Hematopoietic multipotent progenitor cell (in vitro differentiated cells): Measurements from ENCODE around the gene CCDC121. TPM values are rescaled to one million over a fixed set of nuclear protein-coding genes. Genes with fewer than 3 reads are reported as not detected.

Experiments used
- DNase-seq, 3 donors: peaks; one replicate each; pipeline ENCODE4 v3.0.0-alpha.2; 2011 to 2015; ENCODE audit warnings: low read depth in 2 of 3, low spot score in 2 of 3
- total RNA-seq: library from RNA; depleted of rRNA; stranded (reverse); fragments of >200 nt; gene quantifications from one replicate; pipeline ENCODE4 v1.2.3, GENCODE V29; 2012

CCDC121 gene, protein sequence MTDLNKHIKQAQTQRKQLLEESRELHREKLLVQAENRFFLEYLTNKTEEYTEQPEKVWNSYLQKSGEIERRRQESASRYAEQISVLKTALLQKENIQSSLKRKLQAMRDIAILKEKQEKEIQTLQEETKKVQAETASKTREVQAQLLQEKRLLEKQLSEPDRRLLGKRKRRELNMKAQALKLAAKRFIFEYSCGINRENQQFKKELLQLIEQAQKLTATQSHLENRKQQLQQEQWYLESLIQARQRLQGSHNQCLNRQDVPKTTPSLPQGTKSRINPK
- total RNA-seq, result 1.9 TPM

DNA sequence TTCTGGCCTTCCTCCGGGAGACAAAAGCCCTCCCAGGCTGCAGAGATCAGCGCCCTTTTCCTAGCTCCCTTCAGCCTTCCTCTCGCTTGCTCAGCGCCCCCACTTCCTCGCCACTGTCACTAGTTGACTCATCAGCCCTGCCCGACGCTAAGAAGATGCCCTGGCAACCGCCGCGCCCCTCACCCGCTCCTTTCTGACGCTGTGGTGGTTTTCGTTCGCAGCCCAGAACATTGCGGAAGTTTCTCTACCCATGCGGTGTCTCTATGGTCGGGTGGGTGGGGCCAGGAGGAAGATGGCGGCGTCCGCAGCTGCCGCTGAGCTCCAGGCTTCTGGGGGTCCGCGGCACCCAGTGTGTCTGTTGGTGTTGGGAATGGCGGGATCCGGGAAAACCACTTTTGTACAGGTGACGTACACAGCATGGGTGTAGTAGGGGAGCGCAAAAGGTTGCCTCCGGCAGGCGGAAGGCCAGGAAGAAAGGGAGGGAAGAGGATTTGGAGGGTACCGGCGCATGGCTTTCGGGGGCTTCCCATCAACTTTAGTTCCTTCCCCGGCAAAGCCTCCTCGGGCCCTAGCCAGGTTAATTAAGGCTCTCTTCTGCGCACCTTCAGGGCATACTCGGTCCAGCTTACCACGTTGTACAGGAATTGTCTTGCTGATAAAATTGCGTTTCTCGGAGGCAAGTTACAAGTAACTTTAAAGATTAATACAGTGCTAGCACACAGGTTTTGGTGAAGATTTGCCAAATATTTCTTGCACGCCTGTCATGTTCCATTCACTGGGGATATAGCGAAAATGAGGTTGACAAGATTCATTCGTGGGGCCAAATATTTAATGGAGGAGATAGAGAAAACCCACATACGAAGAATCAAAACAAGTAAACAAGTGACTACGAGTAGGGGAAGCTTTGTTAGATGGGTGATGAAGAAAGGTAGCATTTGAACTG lies at the start of gene CCDC121, which contains the start of gene GPN1:
CCDC121 (minus strand) TSS at position 246 of the 943 bp plus-strand sequence. CDS start 1,213 bp downstream, outside the sequence.
GPN1 (plus strand) TSS at position 284 of the 943 bp plus-strand sequence; CDS start at position 293, 9 bp downstream.
- peak; percentile 79 to 96 (median 94) for DNase-seq

DNA sequence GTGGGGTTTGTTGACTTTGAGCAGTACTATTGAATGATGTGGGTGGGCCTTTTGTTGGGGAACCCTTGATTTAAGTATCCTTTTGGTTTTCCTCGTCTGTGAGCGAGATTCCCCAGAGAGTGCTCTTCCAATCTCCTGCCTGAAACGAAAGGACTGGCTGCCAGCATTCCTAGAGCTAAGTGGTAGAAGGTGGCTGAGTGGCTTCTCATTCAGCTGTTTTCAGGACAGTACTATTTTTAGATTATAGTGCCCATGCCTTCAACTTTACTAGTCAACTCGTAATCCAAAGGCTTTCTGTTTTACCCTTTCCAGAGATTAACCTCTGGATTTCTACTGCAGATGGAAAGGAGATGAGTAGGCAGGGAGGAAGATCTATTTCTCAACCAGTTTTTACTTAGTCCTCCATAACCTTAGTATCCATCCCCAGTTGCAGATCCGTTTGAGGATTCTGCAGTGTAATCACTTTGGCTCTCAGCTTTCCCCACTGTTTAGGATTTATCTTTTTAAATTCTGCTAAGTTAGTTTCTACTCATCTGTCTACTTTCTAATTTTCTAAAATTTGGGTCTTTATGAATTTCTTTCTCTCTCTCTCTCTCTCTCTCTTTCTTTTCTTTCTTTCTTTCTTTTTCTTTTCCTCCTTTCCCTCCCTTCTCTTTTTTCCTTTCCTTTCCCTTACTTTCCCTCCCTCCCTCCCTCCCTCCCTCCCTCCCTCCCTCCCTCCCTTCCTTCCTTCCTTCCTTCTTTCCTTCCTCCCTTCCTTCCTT lies 44.1 kb upstream of the CCDC121 start:
- DNase-seq, result no peak

DNA sequence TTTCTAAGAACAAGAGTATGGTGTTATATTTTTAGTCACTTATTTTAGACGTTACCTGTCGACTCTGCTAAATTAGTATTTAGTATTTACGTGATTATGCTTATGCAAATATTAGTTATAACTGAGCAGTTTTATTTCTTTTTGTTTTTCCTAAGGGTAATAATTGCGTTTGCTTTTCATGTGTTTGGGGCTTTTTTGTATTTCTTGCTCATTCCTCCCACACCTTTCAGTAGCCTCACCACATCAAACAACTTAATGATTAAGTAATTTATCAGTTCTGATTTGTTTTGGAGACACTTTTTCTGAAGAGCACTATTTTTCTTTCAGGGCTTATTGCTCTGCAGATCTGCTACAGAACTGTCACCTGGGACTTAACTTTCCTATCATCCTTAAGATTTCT lies 42.4 kb upstream of the CCDC121 start:
- DNase-seq, result no peak

DNA sequence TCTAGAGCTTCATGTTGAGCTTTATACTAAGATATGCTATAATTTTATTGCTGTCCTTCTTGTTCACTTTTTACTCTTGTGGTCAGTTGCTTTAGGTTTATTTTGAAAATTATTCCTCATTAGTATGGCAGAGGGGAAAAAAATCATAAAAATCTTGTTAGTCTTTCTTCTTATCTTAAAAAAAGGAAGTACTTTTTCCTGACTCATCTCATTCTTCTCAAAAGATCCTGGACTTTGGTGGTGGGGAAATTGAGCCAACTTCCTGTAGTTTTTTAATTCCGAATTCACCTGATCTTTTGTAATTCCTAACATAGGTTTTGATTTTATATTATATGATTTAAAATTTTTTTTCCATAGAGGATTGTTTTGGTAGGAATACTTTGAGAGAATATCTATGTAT lies 38.6 kb upstream of the CCDC121 start:
- DNase-seq, result no peak

DNA sequence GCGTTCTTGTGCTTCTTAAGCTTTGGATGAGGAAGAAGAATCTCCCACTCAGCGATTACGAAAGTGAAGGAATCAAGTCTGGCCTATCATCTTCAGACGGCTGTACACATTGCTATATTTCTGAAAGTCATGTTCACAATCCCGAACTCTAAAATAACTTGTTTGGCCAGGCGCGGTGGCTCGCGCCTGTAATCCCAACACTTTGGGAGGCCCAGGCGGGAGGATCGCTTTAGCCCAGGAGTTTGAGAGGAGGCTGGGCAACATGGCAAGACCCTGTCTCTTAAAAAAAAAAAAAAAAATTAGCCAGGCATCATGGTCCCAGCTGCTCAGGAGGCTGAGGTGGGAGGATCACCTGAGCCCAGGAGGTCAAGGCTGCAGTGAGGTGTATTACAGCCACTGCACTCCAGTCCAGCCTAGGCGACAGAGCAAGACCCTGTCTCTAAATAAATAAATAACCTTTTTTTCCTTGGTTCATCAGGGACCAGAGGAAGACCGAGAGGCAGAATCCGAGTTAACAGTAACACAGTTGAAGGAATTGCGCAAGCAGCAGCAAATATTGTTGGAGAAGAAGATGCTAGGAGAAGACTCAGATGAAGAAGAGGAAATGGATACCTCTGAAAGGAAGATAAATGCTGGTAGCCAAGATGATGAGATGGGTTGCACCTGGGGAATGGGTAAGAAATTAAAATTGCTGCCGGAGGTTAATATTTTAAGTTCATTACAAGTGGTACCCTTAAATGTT lies 36.0 kb upstream of the CCDC121 start:
- DNase-seq, result no peak

DNA sequence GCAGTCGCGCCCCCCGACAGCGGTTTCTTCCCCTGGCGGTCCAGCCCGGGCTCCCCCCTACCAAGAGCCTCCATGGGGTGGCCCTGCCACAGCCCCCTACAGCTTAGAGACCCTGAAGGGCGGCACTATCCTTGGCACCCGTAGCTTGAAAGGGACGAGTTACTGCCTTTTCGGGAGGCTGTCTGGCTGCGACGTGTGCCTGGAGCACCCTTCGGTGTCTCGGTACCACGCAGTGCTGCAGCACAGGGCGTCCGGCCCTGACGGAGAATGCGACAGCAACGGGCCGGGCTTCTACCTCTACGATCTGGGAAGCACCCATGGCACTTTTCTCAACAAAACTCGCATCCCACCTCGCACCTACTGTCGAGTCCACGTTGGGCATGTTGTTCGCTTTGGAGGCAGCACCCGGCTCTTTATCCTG lies 35.4 kb upstream of the CCDC121 start:
- DNase-seq, result peak in 1 of 3 donors; percentile 9

DNA sequence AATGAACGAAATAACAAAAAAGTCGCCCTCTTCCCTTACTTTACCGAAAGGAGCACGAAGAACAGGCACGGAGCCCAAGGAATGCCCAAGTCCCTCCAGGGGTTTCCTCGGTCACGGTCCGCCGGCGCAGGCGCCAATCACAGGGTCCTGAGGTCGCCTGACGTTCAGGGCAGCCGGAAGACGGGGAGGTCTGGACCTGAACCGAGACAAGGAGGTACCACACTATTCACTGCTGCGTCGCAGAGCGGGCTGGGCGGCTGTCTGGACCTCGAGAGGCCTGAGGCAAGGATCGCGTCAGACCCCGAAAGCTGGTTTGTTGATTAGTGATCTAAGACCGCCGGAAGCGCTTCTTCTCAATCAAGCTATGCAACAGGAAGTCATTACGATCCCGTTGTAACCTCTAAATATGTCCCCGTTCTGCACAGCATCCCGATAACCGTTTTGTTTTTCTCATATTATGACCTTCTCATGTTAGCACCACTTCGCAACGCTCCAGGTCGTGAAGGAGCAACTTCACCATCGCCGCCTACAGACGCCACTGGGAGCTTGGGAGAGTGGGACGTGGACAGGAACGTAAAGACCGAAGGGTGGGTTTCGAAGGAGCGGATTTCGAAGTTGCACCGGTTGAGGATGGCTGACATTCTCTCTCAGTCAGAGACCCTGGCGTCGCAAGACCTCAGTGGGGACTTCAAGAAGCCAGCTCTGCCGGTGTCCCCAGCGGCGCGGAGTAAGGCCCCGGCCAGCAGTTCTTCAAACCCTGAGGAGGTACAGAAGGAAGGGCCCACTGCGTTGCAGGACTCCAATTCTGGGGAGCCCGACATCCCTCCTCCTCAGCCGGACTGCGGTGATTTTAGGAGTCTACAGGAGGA lies 34.7 kb upstream of the CCDC121 start, which contains the start of the genes SLC4A1AP and SUPT7L:
SLC4A1AP (plus strand) TSS at position 605 of the 869 bp plus-strand sequence; CDS start at position 631, 26 bp downstream.
SUPT7L (minus strand) TSS at position 330 of the 869 bp plus-strand sequence. CDS start 1,422 bp downstream, outside the sequence.
- DNase-seq, result peak; percentile 83 to 88 (median 87)

DNA sequence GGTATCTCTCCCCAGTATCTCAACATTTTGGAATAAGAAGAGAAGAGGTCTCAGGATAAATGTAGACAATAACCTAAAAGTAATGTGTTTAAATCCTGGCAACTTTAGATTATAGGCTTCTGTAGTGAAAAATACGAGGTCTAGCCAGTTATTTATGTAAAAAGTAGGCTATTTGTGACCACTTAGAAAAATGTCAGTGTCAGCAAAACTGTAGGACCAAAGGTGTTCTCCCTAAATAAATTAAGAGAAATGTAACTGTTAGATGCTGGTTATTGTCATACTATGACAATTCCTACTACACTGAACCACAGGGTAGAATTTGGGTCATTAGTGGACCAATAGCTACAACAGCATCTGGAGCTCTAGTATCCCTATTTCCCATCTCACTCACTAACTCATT lies 32.6 kb upstream of the CCDC121 start:
- no peak for DNase-seq

DNA sequence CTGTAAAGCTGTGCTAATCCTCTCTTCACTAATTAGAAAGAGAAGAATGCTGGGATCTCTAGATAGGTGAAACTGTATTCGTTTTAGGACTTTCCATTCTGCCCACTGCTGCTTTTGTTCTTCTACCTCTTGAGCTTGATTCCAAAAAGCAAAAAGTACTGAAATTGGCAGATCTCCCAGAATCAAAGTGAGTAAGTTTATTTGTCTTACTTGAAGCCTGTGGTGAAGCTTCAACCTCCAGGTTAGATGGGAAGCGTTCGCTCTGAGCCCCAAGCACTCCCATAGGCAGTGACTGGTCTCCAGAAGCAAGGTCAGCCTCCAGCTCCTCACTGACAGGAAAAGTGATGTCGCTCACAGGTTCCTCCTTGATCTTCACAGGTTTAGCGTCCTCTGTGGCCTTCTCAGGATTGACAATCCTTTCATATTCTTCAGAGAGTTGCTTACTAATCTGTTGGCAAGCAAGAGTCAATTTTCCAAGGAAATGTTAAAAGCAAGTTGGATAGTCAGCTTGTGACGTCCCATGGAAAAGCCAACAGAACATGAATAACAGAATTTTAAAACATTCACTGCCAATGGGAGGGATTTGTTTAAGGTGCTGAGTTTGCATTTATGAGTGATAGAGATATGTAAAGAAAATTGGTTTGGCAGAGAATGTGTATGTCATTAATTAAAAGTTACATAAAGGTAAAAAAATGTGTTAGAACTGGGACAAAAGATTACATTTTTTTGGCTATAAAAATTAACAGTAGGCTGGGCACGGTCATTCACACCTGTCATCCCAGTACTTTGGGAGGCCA lies 26.5 kb upstream of the CCDC121 start:
- DNase-seq, result no peak

DNA sequence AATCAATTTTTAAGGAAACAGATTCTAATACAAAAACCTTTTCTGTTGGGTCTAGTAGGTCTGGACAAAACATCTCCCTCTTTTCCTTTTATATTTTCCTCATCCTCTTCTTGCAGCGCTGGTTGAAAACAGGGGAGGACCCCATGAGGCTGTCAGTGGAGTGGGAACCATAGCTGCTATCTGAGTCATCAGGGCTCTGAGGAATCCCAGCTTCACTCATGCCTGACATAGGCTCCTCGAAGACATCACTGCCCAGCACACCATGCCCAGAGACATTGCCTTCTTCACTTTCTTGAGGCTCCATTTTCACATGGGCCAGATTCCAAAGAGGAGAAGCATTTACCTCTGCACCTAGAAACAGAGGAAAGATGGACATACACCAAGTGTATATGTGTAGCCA lies 24.6 kb upstream of the CCDC121 start:
- no peak for DNase-seq

DNA sequence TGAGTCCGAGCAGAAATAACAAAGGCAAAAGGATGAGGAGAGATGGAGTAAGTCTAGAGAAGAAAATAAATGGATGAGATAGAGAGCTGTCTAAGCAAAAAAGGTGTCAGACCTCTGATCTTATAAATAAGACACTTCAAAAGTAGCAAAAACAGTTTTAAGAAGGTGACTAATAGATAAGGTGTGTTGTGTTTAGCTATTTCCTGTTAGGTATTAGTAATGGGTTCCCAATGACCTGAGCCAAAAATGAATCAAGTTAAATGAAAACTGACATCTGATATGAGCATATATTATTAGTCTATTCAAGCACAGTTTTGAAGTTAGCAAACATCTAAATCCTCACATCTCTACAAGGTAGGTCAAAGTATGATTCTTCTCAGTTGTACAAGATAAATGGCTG lies 24.0 kb upstream of the CCDC121 start:
- no peak for DNase-seq

DNA sequence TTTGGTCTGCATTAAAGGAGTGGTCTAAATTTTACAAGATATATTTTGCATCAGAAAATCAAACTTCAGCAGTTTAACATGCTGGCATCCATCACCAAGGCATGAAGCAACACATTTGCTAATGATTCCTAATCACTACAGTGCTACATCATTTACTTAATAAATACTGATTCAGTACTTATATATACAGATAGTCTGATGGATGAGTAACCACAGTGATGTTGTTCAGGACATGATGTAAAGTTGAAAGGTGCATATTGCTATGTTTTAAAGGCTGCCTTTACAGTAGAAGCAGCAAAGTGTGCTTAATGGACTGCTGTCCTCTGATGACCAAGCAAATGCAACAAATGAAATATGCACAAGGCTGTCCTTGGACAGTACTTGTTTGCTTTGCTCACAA lies 23.5 kb upstream of the CCDC121 start:
- DNase-seq, result no peak

DNA sequence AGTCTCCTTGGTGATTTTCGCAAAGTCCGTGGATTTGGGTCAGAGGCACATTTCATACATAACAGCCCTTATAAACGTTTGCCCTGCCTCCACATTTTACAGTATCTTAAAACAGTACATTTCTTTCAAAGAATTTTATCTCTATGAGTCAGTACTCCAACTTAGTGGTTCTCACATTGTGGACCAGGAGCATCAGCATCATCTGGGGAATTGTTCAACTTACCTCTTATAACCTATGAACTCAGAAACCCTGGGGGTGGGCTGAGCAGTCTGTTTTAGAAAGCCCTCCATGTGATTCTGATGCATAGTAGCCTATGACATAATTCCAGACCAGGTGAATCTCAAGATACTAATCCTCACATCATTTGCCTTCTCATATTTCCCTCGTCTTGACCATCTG lies 22.2 kb upstream of the CCDC121 start:
- DNase-seq, result no peak

DNA sequence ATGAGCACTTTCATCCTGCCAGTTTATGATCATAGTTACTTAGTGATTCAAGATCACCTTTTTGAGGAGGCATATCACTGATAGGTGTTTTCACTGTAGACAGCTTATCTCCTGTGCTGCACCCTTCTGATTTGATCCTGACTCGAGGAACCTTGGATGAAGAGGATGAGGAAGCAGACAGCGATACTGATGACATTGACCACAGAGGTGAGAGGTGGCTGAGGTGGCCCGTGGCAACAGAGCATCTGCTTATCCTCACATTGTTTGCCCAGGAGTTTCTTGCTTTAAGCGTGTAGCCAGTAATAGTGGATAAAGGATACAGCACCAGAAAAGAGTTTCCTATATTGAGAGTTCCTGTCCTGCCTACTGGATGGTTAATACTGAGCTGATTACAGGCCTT lies 18.9 kb upstream of the CCDC121 start:
- DNase-seq, result no peak

DNA sequence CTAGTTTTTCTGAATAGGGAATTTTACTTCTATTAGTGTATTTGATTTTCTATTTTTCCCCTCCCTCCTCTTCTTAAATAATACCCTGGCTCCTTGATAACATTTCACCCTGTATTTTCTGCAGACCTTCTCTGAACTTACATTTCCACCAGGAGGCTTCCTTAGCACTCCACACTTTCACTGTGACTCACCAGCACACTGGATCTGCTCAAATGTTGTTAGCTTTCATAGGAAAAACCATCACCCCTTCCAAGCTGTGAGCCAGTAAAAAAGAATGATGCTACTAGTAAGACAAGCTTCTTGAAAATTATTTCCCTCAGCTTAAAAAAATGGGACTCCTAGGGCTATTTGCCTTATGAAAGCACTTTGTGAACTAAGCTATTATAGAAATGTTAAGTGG lies 18.5 kb upstream of the CCDC121 start:
- DNase-seq, result no peak

DNA sequence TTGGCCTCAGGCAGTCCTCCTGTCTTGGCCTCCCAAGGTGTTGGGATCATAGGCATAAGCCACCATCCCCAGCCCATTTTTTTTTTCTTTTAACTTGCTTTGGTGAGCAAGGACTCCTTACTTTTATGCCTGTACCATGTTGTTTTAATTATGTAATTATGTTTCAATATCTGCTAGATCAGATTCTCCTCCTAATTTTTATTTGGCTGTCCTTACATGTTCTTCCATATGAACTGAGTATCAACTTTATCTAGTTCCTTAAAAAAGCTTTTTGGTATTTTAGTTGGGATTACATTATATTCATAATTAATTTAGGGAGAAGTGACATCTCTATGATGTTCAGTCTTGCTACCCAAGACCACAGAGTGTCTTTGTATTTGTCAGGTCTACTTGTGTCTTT lies 16.4 kb upstream of the CCDC121 start:
- no peak for DNase-seq

DNA sequence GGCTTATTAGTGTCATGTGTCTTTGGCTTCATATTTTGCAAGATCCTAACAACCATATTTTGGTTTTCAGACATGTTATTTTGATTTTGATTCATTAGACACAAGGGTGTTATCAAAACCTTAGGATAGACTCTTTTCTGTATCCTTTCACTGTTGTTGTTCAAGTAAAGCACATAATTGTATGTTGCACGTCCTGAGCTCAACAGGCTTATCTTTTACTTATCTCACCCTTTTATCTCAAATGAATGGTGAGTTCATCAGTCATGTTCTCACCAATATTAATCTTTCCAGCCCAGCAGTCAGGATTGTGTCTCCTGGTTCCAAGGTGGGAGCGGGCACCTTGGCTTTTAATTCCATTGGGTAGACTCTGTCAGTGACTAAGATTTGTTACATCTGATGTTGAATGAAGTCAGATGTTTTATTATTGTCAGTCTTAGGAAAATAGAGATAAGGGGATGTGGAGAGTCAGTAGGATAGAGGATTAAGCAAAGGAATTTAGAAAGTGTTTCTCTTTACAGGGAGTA lies 12.0 kb upstream of the CCDC121 start:
- DNase-seq, result no peak

DNA sequence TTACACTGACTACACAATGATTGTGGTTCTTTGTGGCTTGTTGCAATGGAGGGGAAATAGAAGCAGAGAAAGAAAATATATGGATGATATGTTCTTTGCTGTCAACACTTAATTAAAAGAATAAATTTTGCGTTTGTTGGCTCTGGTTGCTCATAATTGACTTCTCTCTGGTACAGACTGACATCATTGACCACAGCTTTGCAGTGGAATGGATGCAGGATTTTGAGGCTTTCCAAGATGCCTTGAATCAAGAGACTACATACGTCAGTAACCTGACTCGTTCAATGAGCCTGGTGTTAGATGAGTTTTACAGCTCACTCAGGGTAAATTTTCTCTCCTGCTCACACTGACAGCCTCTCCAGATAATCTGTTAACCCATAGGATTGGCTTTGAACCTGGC lies 9.9 kb upstream of the CCDC121 start:
- DNase-seq, result no peak
